IMR-90 (cell line): ENCODE measurements around the gene MRPS25. TPM values are rescaled to one million over a fixed set of nuclear protein-coding genes. Genes with fewer than 3 reads are reported as not detected.

Experiments used
- ATAC-seq: fragments of 200-7000 bp; cut with Tn5 transposase; 2 replicates; pipeline ENCODE4 v1.9.1; 2020; ENCODE audit warnings: low read depth, mild to moderate bottlenecking, moderate library complexity
- BruUV-seq: library from RNA; stranded (reverse); fragments of 400-500 nt; replicated peaks from 2 replicates; lab custom pipeline; 2021; lab: Mats Ljungman, UMichigan
- CTCF ChIA-PET: fragments of 300-600 bp; formaldehyde crosslinking; extraction: SDS; loops from one replicate; lab custom pipeline; 2021; ENCODE audit warnings: antibody characterized with exemption; lab: Yijun Ruan, JAX
- POLR2A ChIA-PET: fragments of 300-600 bp; sonication (Branson Sonifier 250); formaldehyde crosslinking; loops from one replicate; lab custom pipeline; 2022; ENCODE audit warnings: antibody characterized with exemption; ENCODE audit not compliant: unreplicated experiment; lab: Charles Lee
- DNase-seq: peaks from one replicate; pipeline ENCODE4 v3.0.0; 2013
- H2AFZ ChIP-seq: replicated peaks from 2 replicates; pipeline ENCODE3; 2013; ENCODE audit warnings: low read length, mild to moderate bottlenecking; ENCODE audit not compliant: poor library complexity
- H2AK5ac ChIP-seq: 2 replicates; pipeline ENCODE4 v1.6.1; 2013; ENCODE audit warnings: low read depth, low read length, inconsistent platforms
- H2AK9ac ChIP-seq: replicated peaks from 2 replicates; pipeline ENCODE3; 2013; ENCODE audit warnings: mild to moderate bottlenecking, low read depth, low read length, moderate library complexity; ENCODE audit not compliant: poor library complexity
- H2BK120ac ChIP-seq: 2 replicates; pipeline ENCODE4 v1.6.1; 2013; ENCODE audit warnings: low read depth, low read length, inconsistent platforms
- H2BK15ac ChIP-seq: 3 replicates; pipeline ENCODE4 v1.6.1; 2013; ENCODE audit warnings: low read depth, low read length, inconsistent platforms
- H2BK20ac ChIP-seq: 2 replicates; pipeline ENCODE4 v1.6.1; 2013; ENCODE audit warnings: low read depth, mild to moderate bottlenecking, inconsistent platforms, low read length, moderate library complexity
- H2BK5ac ChIP-seq: 2 replicates; pipeline ENCODE4 v1.6.1; 2013; ENCODE audit warnings: mild to moderate bottlenecking, low read depth, low read length, inconsistent platforms; ENCODE audit not compliant: poor library complexity, severe bottlenecking
- H3K14ac ChIP-seq: replicated peaks from 2 replicates; pipeline ENCODE4 v1.6.1; 2013; ENCODE audit warnings: low read depth, low read length, inconsistent platforms
- H3K18ac ChIP-seq: 2 replicates; pipeline ENCODE4 v1.6.1; 2013; ENCODE audit warnings: low read depth, low read length, control low read depth
- H3K23ac ChIP-seq: 2 replicates; pipeline ENCODE4 v1.6.1; 2013; ENCODE audit warnings: low read depth, low read length, inconsistent platforms
- H3K27ac ChIP-seq: 2 replicates; pipeline ENCODE4 v1.5.1; 2013; ENCODE audit warnings: mild to moderate bottlenecking, control low read depth, low read length; ENCODE audit not compliant: insufficient read depth
- H3K27me3 ChIP-seq: 2 replicates; pipeline ENCODE4 v1.6.1; 2013; ENCODE audit warnings: low read length; ENCODE audit not compliant: control insufficient read depth, insufficient read depth
- H3K36me3 ChIP-seq: 2 replicates; pipeline ENCODE4 v1.6.1; 2013; ENCODE audit warnings: low read length, mixed read lengths; ENCODE audit not compliant: control insufficient read depth, insufficient read depth
- H3K4ac ChIP-seq: 2 replicates; pipeline ENCODE4 v1.6.1; 2013; ENCODE audit warnings: low read depth, low read length, inconsistent platforms
- H3K4me1 ChIP-seq: 2 replicates; pipeline ENCODE4 v1.6.1; 2013; ENCODE audit warnings: low read length, mixed read lengths; ENCODE audit not compliant: control insufficient read depth, insufficient read depth
- H3K4me2 ChIP-seq: 2 replicates; pipeline ENCODE4 v1.6.1; 2013; ENCODE audit warnings: low read depth, mild to moderate bottlenecking, control low read depth, low read length, moderate library complexity
- H3K4me3 ChIP-seq: 2 replicates; pipeline ENCODE4 v1.5.1; 2013; ENCODE audit warnings: low read depth, mild to moderate bottlenecking, control low read depth, low read length, moderate library complexity; ENCODE audit not compliant: insufficient read depth
- H3K56ac ChIP-seq: 2 replicates; pipeline ENCODE4 v1.6.1; 2013; ENCODE audit warnings: low read length, inconsistent platforms; ENCODE audit not compliant: insufficient read depth; ENCODE audit errors: extremely low read depth
- H3K79me1 ChIP-seq, 2 experiments: 2 replicates each; pipeline ENCODE4 v1.6.1; 2013; ENCODE audit warnings: low read length in 2 of 2, inconsistent platforms in 1 of 2, low read depth in 1 of 2
- H3K9ac ChIP-seq: 2 replicates; pipeline ENCODE4 v1.6.1; 2013; ENCODE audit warnings: low read depth, low read length, control low read depth
- H3K9me1 ChIP-seq: 2 replicates; pipeline ENCODE4 v1.6.1; 2013; ENCODE audit warnings: low read length, inconsistent platforms; ENCODE audit not compliant: insufficient read depth
- H3K9me3 ChIP-seq: 2 replicates; pipeline ENCODE4 v1.6.1; 2013; ENCODE audit warnings: low read length; ENCODE audit not compliant: control insufficient read depth, insufficient read depth
- H4K20me1 ChIP-seq: 2 replicates; pipeline ENCODE4 v1.6.1; 2013; ENCODE audit warnings: low read length, inconsistent platforms; ENCODE audit not compliant: insufficient read depth
- H4K5ac ChIP-seq: 2 replicates; pipeline ENCODE4 v1.6.1; 2013; ENCODE audit warnings: mild to moderate bottlenecking, low read depth, low read length, control low read depth
- H4K8ac ChIP-seq, 2 experiments: 2 replicates each; pipeline ENCODE4 v1.6.1; 2013; ENCODE audit warnings: low read depth in 2 of 2, low read length in 2 of 2, control low read depth in 1 of 2, inconsistent platforms in 1 of 2
- H4K91ac ChIP-seq: 2 replicates; pipeline ENCODE4 v1.6.1; 2013; ENCODE audit warnings: low read depth, low read length, inconsistent platforms; ENCODE audit not compliant: insufficient read depth
- CEBPB ChIP-seq: IDR thresholded peaks from 2 replicates; pipeline ENCODE4 v1.6.1; 2012; ENCODE audit warnings: low read depth, low read length, improper control_type of control experiment
- CHD1 ChIP-seq: IDR thresholded peaks from 2 replicates; pipeline ENCODE4 v1.6.1; 2012; ENCODE audit warnings: low read depth, low read length, improper control_type of control experiment
- NFE2L2 ChIP-seq: fragments of 150-350 bp; IDR thresholded peaks from 2 replicates; pipeline ENCODE4 v1.6.1; 2016; ENCODE audit warnings: low read depth, mild to moderate bottlenecking, low read length
- RFX5 ChIP-seq: IDR thresholded peaks from 2 replicates; pipeline ENCODE4 v1.8.0; 2012; ENCODE audit warnings: low read depth, mild to moderate bottlenecking, low read length, moderate library complexity
- SMC3 ChIP-seq: fragments of 150-350 bp; IDR thresholded peaks from 2 replicates; pipeline ENCODE4 v1.6.1; 2016; ENCODE audit warnings: low read depth, mild to moderate bottlenecking, antibody characterized with exemption, low read length, moderate library complexity
- WGBS, 2 experiments: methylation state at CpG; one replicate each; pipeline versions ENCODE4 v1.1.5 to v1.1.7; 2013; ENCODE audit warnings: missing lambda C conversion rate in 2 of 2; ENCODE audit not compliant: insufficient read length in 1 of 2; ENCODE audit errors: extremely low coverage in 2 of 2; 5-methylcytosine and 5-hydroxymethylcytosine counted together
- dilution Hi-C: fragments of 300-500 bp; cut with HindIII; formaldehyde crosslinking; loops from one replicate; pipeline ENCODE4 v1.14.3; 2018; ENCODE audit warnings: low sequenced_read_pairs; ENCODE audit not compliant: unreplicated experiment
- in situ Hi-C: fragments of 300-500 bp; cut with MboI; formaldehyde crosslinking; loops from 3 replicates; pipeline ENCODE4 v1.14.3; 2019; ENCODE audit warnings: low sequenced_read_pairs, inconsistent platforms, mixed read lengths
- intact Hi-C: fragments of 100-400 bp; cut with micrococcal nuclease; formaldehyde crosslinking; loops from 2 replicates; pipeline ENCODE4 v1.10.0; 2022
- polyA plus RNA-seq, 3 experiments: library from polyadenylated mRNA; depleted of rRNA; stranded (reverse); fragments of >200 nt; gene quantifications; 2 replicates each; pipeline ENCODE4 v1.2.3, GENCODE V29; 2012; ENCODE audit warnings: low replicate concordance in 1 of 3
- total RNA-seq: library from RNA; depleted of rRNA; stranded (reverse); fragments of >200 nt; gene quantifications from 2 replicates; pipeline ENCODE4 v1.2.3, GENCODE V29; 2012
- TF ChIP-seq, protein P1 (sequence below): fragments of 150-350 bp; IDR thresholded peaks from 2 replicates; pipeline ENCODE4 v1.6.1; 2017; ENCODE audit warnings: mild to moderate bottlenecking, antibody characterized with exemption, low read length, low read depth

MRPS25 gene
- total and polyA plus RNA-seq, 2 of the 4 experiments (the other 2 are of a cell fraction) = 9.0 to 20.8 TPM

DNA sequence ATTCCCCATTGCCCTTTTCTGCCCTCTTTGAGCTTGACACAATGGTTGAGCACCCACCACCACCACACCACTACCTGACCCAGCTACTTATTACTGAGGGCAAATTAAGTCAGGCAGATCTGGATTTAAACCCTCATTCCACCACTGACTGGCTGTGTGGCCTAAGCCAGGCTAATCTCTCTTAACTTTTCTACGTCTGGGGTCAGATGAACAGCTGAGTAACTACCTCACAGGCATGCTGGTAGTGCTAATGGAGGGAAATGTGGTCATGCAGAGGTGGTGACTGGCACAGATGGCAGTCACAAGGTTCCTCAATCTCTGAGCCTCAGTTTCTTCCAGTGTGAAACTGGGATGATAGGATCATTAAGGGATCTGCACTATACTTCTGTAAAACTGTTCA is 4.3 kb upstream of the MRPS25 start:
- BruUV-seq = no TSS peak
- Histone ChIP-seq H3K18ac (no peak overlapping the region), H3K9ac (no peak overlapping the region), H3K27me3 (no peaks in the 10 kb centered on the region), H3K4ac (no peak overlapping the region), H3K56ac (no peak overlapping the region), H4K91ac (no peak overlapping the region), H4K8ac (no peak overlapping the region), H3K79me1 (peaks cover 5 to 8% of the 10 kb centered on the region in 2 experiments; a peak in 2 of 4 replicates), H3K36me3 (peaks cover 22% of the 10 kb centered on the region), H3K23ac (no peak overlapping the region), H2BK120ac (no peak overlapping the region), H2AK9ac (no peak overlapping the region), H2BK5ac (no peak overlapping the region), H4K5ac (no peak overlapping the region), H2BK20ac (no peak overlapping the region), H3K9me3 (no peaks in the 10 kb centered on the region), H3K4me1 (no peaks in the 10 kb centered on the region), H3K4me3 (no peak overlapping the region), H2BK15ac (no peak overlapping the region), H3K27ac (no peak overlapping the region), H4K20me1 (no peaks in the 10 kb centered on the region), H3K9me1 (no peaks in the 10 kb centered on the region), H2AFZ (no peak overlapping the region), H3K14ac (no peak overlapping the region), H2AK5ac (no peak overlapping the region), H3K4me2 (no peak overlapping the region)
- dilution Hi-C loops (no loop called here), intact Hi-C loops (no loop called here), in situ Hi-C loops (no loop called here)
- WGBS, 2 experiments = no CpG with 5 or more reads among the region's 1 CpG
- no peak for ATAC-seq
- no peak for DNase-seq
- ChIA-PET CTCF (no interaction called here), POLR2A (no interaction called here)
- no peak for TF ChIP-seq RFX5
- TF ChIP-seq, protein P1, sequence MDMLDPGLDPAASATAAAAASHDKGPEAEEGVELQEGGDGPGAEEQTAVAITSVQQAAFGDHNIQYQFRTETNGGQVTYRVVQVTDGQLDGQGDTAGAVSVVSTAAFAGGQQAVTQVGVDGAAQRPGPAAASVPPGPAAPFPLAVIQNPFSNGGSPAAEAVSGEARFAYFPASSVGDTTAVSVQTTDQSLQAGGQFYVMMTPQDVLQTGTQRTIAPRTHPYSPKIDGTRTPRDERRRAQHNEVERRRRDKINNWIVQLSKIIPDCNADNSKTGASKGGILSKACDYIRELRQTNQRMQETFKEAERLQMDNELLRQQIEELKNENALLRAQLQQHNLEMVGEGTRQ = no peak
- no peak for TF ChIP-seq NFE2L2
- TF ChIP-seq CEBPB = no peak
- no peak for TF ChIP-seq CHD1
- no peak for TF ChIP-seq SMC3
